GM21786 (cell line): ENCODE results near the gene NFKBIZ.

Source experiments
- ATAC-seq: cut with Tn5 transposase; IDR thresholded peaks from one replicate; pipeline ENCODE4 v1.9.1; 2021; ENCODE audit not compliant: unreplicated experiment

Gene NFKBIZ

GRCh38 chr3:101825904-101826445 is 23.3 kb upstream of the NFKBIZ start:
- no peak for ATAC-seq

GRCh38 chr3:101827211-101828174 is 21.8 kb upstream of the NFKBIZ start:
- peak; percentile 79 for ATAC-seq

GRCh38 chr3:101828276-101828675 is 21.0 kb upstream of the NFKBIZ start:
- no peak for ATAC-seq

GRCh38 chr3:101828691-101829436 is 20.4 kb upstream of the NFKBIZ start:
- peak; percentile 40 for ATAC-seq

- no peak for ATAC-seq
Measured at GRCh38 chr3:101829437-101829830, 19.9 kb upstream of the NFKBIZ start.

- ATAC-seq, result peak; percentile 19
Measured at GRCh38 chr3:101829874-101830273, 19.4 kb upstream of the NFKBIZ start.

GRCh38 chr3:101833446-101833974 is 15.8 kb upstream of the NFKBIZ start:
- ATAC-seq, result no peak

- ATAC-seq, result no peak
Measured at GRCh38 chr3:101835676-101836075, 13.6 kb upstream of the NFKBIZ start.

GRCh38 chr3:101836160-101836559 is 13.2 kb upstream of the NFKBIZ start:
- no peak for ATAC-seq

- ATAC-seq, result no peak
Measured at GRCh38 chr3:101836652-101837598, 12.4 kb upstream of the NFKBIZ start.

GRCh38 chr3:101838691-101839090 is 10.6 kb upstream of the NFKBIZ start:
- ATAC-seq, result no peak

- ATAC-seq, result peak; percentile 30
Measured at GRCh38 chr3:101840066-101840465, 9.2 kb upstream of the NFKBIZ start.

GRCh38 chr3:101842245-101842934 is 6.9 kb upstream of the NFKBIZ start:
- no peak for ATAC-seq

- no peak for ATAC-seq
Measured at GRCh38 chr3:101842935-101843330, 6.4 kb upstream of the NFKBIZ start.

GRCh38 chr3:101845425-101845824 is 3.9 kb upstream of the NFKBIZ start:
- ATAC-seq, result no peak

- ATAC-seq, result no peak
Measured at GRCh38 chr3:101846709-101847108, 2.6 kb upstream of the NFKBIZ start.

- no peak for ATAC-seq
Measured at GRCh38 chr3:101847328-101847727, 2.0 kb upstream of the NFKBIZ start.

- ATAC-seq, result no peak
Measured at GRCh38 chr3:101848326-101848725, 988 bp upstream of the NFKBIZ start.

GRCh38 chr3:101849714-101850245 is 466 bp downstream of the NFKBIZ start:
- peak; percentile 28 for ATAC-seq
